HepG2 (cell line): Measurements from ENCODE around the gene TXNIP.

Experiments used
- CEBPG ChIP-seq: IDR thresholded peaks from 2 replicates; pipeline ENCODE4 v1.6.1; 2016
- FOXO1 ChIP-seq: sonication (generic); formaldehyde crosslinking; IDR thresholded peaks from 2 replicates; pipeline ENCODE4 v1.4.0; 2020; ENCODE audit warnings: missing genetic modification reagents
- FOXP1 ChIP-seq, 2 experiments: fragments of 450-650 bp in 1 of 2; IDR thresholded peaks; 2 replicates each; pipeline ENCODE4 v1.6.1; 2017 to 2018; ENCODE audit warnings: antibody characterized with exemption in 1 of 2
- PATZ1 ChIP-seq: sonication (generic); formaldehyde crosslinking; IDR thresholded peaks from 2 replicates; pipeline ENCODE4 v1.4.0; 2020; ENCODE audit warnings: missing genetic modification reagents
- POLR2AphosphoS5 ChIP-seq: IDR thresholded peaks from 2 replicates; pipeline ENCODE4 v1.6.1; 2012; ENCODE audit warnings: low read depth, low read length
- POLR2G ChIP-seq: fragments of 200-400 bp; formaldehyde crosslinking; IDR thresholded peaks from 2 replicates; pipeline ENCODE4 v1.6.1; 2018; ENCODE audit warnings: mild to moderate bottlenecking, low read depth, low read length, moderate library complexity
- TARDBP ChIP-seq: sonication (generic); formaldehyde crosslinking; IDR thresholded peaks from 2 replicates; pipeline ENCODE4 v1.8.0; 2022; ENCODE audit warnings: mild to moderate bottlenecking, missing genetic modification reagents
- ZBTB49 ChIP-seq: sonication (generic); formaldehyde crosslinking; IDR thresholded peaks from 2 replicates; pipeline ENCODE4 v1.4.0; 2020; ENCODE audit warnings: missing genetic modification reagents, borderline replicate concordance
- TF ChIP-seq, protein P1 (sequence below): sonication (generic); formaldehyde crosslinking; IDR thresholded peaks from 2 replicates; pipeline ENCODE4 v1.4.0; 2020; ENCODE audit warnings: mild to moderate bottlenecking, missing genetic modification reagents

- TF ChIP-seq TARDBP (CRISPR knock-in tag) (no peak), FOXP1 (IDR thresholded peaks at IDR 0.05) (no peak), FOXP1 (CRISPR knock-in tag; IDR thresholded peaks at IDR 0.05) (no peak), PATZ1 (CRISPR knock-in tag) (no peak), CEBPG (CRISPR knock-in tag) (no peak), POLR2G (no peak), ZBTB49 (CRISPR knock-in tag) (no peak), FOXO1 (CRISPR knock-in tag) (no peak), POLR2AphosphoS5 (no peak)
- TF ChIP-seq, protein P1, sequence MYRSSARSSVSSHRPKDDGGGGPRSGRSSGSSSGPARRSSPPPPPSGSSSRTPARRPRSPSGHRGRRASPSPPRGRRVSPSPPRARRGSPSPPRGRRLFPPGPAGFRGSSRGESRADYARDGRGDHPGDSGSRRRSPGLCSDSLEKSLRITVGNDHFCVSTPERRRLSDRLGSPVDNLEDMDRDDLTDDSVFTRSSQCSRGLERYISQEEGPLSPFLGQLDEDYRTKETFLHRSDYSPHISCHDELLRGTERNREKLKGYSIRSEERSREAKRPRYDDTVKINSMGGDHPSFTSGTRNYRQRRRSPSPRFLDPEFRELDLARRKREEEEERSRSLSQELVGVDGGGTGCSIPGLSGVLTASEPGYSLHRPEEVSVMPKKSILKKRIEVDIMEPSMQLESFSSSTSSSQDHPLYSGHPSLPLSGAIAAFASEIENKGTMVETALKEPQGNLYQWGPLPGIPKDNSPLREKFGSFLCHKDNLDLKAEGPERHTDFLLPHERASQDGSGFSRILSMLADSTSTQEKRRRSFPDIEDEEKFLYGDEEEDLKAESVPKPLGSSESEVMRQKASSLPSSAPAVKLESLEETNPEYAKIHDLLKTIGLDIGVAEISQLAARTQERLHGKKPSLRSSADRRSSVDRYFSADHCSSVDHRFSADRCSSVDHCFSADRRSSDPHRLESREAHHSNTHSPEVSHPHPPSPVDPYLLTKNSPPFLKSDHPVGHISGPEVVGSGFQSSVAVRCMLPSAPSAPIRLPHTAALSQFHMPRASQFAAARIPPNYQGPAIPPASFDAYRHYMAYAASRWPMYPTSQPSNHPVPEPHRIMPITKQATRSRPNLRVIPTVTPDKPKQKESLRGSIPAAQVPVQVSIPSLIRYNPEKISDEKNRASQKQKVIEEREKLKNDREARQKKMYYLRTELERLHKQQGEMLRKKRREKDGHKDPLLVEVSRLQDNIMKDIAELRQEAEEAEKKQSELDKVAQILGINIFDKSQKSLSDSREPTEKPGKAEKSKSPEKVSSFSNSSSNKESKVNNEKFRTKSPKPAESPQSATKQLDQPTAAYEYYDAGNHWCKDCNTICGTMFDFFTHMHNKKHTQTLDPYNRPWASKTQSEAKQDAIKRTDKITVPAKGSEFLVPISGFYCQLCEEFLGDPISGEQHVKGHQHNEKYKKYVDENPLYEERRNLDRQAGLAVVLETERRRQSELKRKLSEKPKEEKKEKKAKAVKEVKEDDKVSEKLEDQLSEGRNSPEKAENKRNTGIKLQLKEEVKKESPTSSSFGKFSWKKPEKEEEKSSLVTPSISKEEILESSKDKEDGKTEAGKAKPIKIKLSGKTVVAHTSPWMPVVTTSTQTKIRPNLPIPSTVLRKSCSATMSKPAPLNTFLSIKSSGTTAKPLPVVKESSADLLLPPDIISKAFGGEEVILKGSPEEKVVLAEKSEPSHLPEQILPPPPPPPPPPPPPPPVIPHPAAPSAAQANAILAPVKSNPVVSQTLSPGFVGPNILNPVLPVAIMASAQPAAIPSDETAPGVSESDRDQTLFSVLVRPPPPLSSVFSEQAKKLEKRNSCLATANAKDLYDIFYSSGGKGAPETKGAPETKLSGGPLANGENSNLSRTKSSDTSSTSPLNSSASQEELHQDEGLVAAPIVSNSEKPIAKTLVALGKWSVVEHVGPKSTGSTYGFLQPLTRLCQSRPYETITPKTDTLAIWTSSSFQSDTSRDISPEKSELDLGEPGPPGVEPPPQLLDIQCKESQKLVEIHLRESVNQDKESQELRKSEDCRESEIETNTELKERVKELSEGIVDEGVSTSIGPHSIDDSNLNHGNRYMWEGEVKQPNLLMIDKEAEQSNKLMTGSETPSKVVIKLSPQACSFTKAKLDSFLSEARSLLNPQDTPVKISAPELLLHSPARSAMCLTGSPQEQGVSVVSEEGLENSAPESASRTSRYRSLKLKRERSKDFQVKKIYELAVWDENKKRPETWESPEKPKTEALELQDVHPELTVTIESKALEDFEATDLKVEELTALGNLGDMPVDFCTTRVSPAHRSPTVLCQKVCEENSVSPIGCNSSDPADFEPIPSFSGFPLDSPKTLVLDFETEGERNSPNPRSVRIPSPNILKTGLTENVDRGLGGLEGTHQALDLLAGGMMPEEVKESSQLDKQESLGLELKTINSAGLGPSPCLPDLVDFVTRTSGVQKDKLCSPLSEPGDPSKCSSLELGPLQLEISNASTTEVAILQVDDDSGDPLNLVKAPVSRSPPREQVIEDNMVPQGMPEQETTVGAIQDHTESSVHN: no peak
These were observed 32.7 kb upstream of the TXNIP start for GRCh38 chr1:146029117-146029516.
